Measurements from ENCODE around the gene TSPAN18. TPM values are rescaled to one million over a fixed set of nuclear protein-coding genes. Genes with fewer than 3 reads are reported as not detected.

The TSPAN18 gene
- total RNA-seq, 4 donors from 2014 or later, result 2.2 to 18.1 (median 3.4) TPM

DNA sequence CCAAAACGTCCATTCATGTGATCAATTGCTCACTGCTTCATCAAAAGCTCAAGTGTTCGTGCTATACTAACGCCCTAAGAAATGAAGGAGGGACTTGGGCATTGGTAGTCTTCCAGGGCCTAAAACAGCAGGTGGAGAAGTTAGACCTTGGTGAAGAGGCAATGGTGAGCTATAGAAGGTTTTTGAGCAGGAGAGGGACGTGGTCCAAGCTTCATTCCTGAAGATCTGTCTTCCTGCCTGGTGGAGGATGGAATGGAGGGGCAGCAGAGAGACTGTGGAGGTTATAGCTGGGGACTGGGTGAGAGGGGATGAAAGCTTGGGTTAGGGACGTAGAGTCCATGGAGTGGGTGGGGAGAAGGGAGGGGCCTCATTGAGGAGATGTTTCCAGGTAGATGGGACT lies 126.2 kb downstream of the TSPAN18 start:
- DNase-seq (ENCODE audit: low spot score), result no peak
- TF ChIP-seq, protein P1, sequence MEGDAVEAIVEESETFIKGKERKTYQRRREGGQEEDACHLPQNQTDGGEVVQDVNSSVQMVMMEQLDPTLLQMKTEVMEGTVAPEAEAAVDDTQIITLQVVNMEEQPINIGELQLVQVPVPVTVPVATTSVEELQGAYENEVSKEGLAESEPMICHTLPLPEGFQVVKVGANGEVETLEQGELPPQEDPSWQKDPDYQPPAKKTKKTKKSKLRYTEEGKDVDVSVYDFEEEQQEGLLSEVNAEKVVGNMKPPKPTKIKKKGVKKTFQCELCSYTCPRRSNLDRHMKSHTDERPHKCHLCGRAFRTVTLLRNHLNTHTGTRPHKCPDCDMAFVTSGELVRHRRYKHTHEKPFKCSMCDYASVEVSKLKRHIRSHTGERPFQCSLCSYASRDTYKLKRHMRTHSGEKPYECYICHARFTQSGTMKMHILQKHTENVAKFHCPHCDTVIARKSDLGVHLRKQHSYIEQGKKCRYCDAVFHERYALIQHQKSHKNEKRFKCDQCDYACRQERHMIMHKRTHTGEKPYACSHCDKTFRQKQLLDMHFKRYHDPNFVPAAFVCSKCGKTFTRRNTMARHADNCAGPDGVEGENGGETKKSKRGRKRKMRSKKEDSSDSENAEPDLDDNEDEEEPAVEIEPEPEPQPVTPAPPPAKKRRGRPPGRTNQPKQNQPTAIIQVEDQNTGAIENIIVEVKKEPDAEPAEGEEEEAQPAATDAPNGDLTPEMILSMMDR (IDR thresholded peaks at IDR 0.05), result no peak

DNA sequence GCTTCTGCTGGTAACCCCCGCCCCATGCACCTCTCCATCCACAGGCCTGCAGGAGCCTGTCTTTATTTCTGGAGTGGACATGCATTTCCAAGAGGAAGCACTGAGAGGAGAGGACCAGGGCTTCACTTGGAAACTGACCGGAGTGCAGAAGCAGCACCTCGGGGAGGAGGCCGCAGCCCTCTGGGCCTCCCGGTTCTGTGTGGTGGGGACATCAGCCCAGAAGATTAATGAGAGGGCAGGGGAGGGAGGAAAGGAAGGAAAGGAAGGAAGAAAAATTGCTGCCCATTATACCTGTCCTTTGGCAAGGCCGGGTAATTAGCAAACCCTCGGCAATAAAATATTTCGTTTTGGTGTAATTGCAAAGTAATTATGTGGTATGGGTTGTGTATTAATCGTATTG lies 126.9 kb downstream of the TSPAN18 start:
- ATAC-seq (ENCODE audit: low FRiP score), result no peak
- TF ChIP-seq, protein P1 (IDR thresholded peaks at IDR 0.05), result no peak
- no peak for DNase-seq (ENCODE audit: low spot score)

More for the DNA sequence above, 126.2 kb downstream of the TSPAN18 start:
- no peak for ATAC-seq (ENCODE audit: low FRiP score)

DNA sequence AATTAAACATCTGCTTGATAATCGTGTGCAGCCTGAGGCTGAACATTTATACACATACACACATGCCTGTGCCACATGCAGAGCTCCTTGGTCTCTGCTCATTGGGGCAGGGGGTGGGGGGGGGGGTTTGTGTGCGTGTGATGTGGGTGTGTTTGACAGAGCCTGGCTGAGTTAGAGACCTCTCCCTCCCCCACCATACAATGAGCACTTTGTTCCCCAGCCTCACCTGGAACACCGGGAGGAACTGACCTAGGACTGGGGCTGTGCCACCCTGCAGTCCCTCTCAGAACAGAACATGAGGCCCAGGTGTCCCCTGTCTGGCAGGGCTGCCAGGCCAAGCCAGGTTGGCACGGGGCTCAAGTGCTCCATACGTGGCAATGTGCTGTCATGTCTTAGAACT lies 127.3 kb downstream of the TSPAN18 start:
- TF ChIP-seq, protein P1 (IDR thresholded peaks at IDR 0.05), result no peak
- ATAC-seq (ENCODE audit: low FRiP score) (no peak), DNase-seq (ENCODE audit: low spot score) (no peak)

DNA sequence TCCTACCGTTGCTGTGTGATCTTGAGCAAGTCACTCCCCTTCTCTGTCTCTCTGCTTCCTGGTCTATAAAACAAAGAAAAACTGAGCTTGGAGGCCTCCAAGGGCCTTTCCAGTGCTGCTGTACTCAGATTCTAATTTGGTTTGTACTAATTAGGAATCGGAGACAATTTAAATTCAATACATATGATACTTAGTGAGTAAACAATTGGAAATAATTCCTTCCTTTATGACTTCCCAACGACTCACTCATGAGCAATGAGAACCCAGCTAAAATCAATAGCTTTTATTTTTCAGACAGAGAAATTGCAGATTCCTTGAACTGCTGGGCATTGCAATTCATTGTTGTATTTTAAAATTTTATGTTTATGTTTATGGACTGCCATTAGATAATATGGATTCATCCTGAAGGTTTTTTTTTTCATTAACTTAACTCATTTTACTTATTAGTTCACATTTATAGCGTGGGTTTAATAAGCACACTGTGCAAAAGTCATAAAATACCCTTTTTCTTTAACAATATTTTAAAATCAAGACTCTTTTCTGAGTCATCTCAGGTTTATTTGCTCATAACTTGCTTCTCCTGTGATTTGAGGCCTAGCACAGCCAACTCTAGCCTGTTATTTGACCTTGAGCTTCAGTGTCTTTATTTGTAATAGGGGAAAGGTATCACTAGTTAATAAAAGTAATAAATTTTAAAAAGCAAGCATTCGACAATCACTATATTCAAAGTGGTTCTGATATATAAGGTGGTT lies 128.2 kb downstream of the TSPAN18 start:
- ATAC-seq (ENCODE audit: low FRiP score) (no peak), DNase-seq (ENCODE audit: low spot score) (no peak)
- TF ChIP-seq, protein P1 (IDR thresholded peaks at IDR 0.05), result no peak

DNA sequence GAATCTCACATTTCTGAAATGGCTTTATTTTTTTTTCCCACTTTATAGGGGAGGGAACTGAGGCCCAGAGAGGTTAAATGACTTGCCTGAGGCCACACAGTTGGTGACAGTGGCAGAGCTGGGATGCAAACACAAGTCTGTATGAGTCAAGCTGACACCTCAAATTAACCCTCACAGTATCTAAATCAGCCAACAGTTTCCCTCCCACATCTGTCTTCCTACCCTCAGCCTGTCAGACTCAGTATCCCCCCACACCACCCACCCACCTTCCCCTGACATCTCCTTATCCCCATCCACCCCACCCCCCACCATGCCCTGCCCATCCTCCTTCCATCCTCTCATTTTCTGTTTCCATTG lies 128.7 kb downstream of the TSPAN18 start:
- ATAC-seq (ENCODE audit: low FRiP score), result no peak
- no peak for DNase-seq (ENCODE audit: low spot score)
- TF ChIP-seq, protein P1 (IDR thresholded peaks at IDR 0.05), result no peak

DNA sequence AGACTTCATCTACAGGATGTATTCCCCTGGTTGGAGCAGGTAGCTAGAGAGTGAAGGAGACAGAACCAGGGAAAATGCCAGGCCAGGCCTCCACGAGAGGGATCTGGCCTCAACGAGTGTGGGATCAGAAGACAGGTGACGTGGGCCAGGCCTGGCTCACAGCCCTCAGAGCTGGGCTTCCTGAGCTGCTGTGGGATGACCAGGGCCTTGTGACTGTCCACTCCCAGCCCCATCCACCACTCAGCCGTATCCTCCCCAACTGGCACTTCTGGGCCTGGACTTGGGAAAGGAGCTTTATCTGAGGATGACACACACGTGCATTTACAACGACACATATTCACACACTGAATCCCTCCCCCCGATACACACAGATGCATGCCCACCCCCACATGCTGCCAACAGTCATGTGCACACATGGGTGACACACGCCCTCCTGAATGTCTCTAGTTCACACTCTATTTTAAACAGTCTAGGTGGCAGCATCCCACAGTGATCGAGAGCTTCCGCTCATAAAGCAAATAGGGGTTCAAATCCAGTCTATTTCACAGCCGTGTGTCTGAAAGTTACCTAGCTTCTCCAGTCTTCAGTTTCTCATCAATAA lies 130.8 kb downstream of the TSPAN18 start:
- TF ChIP-seq, protein P1 (IDR thresholded peaks at IDR 0.05), result no peak

More for the DNA sequence above, 130.8 kb downstream of the TSPAN18 start:
- DNase-seq (ENCODE audit: low spot score), result no peak
- ATAC-seq (ENCODE audit: low FRiP score), result no peak

Data from omental fat pad (tissue), 4 donors.